Measurements from ENCODE around the gene SLC4A11.

SLC4A11 gene

DNA sequence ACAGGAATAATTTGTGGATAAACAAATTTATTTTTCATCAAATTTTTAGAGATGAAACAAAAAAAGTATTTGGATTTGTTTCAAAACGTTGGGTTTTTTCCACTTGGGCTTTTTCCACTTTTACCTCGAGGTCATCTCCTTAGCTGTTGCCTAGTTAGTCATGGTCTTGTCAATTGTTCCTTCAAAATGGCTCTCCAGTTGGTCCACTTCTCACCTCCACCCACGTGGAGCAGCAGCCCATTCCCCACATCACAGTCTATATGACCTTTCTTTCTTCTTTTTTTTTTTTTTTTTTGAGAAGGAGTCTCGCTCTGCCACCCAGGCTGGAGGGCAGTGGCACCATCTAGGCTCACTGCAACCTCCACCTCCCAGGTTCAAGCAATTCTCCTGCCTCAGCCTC lies 6.7 kb upstream of the SLC4A11 start:
- no peak for DNase-seq

DNA sequence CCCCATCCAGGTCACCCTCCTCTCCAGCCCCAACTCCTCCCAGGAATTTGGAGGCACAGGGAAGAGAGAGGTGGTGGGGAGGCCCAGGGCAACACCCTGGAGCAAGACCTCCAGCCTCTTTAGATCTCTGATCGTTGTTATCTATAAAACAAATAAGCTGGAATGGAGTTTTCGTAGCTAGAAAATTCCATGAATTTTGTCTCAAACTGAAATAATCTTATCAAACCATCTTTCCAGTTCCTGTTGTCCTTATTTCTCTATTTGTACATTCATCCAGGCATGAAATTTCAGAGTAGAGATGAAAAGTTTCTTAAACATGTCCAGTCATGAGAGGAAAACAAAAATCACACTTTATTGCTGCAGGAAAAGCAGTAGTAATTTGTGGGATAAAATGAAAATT lies 6.2 kb upstream of the SLC4A11 start:
- DNase-seq, result no peak

DNA sequence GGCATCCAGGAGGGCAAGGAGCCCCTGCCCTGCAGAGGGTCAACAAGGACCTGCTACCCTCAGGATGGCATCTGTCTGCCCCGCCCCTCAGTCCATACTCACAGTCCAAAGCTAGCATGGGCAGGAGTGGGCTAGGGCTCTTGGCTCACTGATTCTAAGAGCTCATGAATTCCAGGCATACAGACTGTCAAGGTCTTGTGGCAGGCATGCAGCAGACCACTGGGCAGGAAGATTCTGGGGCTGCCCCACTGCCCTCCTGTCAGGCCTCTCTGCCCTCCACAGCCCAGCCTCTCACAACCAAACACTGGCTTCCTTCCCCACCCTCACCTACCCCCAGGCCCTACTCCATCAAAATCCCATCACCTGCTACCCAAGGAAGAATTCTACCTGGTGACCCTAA lies 5.6 kb upstream of the SLC4A11 start:
- no peak for DNase-seq

DNA sequence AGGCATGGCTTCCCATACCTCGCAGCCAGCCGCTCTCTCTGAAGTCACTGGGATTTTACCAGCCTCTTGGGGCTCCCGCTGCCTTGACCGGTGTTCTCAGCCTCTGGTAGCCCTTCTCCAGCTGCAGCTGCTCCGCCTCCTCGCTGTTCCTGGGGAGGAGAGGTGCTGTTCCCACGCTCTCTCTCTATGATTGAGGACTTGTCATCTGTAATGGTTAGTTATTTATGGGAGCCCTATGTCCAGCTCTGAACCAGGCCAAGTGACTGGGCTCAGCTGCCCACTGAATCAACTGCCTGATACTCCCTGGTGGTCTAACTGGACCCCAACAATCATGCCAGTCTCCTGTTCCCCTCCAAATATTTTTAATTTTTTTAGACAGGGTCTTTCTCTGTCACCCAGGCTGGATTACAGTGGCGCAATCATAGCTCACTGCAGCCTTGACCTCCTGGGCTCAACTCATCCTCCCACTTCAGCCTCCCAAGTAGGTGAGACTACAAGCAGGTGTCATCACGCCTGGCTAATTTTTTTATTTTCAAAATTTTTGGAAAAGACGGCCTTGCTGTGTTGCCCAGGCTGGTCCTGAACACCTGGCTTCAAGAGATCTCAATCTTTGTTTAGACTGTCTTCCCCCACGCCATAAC lies 4.8 kb upstream of the SLC4A11 start:
- no peak for DNase-seq

DNA sequence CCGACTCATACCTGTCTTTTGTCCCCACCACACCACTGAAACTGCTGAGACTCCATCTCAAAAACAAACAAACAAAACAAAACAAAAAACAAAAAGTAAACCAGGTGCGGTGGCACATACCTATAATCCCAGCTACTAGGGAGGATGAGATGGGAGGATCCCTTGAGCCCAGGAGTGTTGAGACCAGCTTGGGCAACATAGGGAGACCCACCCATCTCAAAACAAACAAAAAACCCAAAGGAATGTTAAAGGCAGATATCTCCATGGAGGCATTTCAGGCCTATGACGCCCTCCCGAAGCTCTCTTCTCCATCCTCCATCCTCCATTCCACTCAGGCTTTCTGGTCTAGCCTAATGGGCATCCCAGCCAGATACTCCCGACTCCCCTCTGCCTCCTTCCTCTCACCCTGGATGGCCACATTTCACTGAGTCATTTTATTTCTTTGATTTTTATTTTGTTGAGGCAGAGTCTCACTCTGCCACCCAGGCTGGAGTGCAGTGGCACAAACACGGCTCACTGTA lies 3.2 kb upstream of the SLC4A11 start:
- no peak for DNase-seq

DNA sequence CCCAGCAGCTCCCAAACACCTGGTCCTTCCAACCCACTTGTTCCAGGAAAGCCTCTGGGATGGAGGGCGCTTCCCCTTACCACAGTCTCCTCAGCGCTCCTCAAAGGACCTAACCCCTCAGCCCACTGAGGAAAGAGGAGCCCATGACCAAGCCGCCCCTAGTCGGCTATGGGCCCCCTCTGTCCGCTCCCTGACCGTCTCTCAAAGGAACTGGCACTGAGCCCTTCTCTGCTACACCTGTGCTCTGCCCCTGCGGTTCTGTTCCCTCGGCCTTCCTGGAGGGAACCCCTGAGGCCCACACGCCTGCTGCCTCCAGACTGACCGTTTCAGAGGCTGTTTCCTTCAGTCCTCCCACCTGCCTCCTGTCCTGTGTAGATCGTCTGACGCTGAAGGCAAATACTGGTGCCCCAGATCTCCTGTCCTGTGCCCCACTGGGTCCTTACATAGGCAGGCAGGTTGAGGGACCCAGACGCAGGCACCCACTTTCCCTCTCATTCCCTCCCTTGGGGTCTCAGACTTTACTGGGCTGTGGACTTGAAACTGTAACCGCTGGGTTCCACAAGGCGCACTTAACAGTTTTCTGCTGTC lies 1.9 kb upstream of the SLC4A11 start:
- no peak for DNase-seq

DNA sequence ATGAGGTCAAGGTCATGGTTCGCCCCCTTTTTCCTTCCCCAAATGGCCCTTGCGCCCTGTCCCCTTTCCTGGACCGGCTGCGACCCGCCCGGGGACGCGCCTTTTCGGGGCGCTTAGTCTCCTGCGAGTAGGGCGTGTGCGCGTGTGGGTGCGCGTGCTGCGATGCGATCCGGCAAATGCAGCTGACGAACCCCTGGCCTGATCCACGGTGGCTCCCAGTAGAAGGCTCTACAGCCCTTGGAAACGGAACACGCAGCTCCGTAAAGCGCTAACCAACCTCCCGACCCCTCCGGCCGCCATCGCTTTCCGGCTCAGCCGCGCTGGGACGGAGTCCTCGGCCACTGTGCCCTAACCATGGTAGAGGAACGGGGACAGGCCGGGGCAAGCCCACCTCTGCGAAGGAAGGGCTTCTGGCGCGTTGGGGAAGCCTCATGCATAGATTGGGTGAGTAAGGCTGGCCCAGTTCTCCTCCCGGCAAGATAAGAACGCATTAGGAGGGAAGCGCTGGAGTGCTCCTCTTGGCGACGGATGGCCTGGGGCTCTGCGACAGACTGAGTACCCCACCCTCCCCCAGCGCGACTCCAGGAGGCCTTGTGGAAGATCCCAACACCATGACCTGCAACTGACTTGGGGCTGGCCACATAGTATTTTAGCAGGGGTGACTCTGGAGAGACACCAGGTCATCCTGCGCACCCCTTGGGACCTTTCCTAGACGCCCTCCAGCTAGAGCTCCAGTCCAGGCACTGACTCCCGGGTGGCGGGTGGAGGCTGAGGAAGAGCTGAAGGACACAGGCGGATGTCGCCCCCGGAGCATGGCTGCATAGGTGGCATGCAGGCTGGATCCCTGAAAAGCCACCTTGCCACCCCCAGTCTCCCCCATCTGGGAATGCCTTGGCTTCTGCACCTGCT lies 1.1 kb upstream of the SLC4A11 start:
- no peak for DNase-seq

DNA sequence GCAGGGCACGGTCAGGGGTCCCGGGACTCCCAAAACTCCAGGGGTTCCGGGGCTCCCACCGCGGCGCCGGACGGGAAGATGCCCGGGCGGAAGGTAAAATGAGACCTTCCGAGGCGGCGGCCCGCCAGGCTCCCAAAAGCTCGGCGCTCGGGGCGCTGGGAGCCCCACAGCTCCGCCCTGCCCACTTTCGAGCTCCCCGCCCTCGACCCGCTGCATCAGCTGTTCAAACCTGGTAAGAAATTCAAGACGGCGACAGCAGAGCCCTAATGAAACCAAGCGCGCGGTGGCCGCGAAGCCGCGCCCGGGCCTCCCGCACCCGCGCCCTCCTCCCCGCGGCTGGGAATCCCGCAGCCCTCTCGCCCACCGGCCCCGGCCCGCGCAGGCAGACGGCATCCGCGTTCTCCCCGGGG lies 369 bp downstream of the SLC4A11 start:
- no peak for DNase-seq

DNA sequence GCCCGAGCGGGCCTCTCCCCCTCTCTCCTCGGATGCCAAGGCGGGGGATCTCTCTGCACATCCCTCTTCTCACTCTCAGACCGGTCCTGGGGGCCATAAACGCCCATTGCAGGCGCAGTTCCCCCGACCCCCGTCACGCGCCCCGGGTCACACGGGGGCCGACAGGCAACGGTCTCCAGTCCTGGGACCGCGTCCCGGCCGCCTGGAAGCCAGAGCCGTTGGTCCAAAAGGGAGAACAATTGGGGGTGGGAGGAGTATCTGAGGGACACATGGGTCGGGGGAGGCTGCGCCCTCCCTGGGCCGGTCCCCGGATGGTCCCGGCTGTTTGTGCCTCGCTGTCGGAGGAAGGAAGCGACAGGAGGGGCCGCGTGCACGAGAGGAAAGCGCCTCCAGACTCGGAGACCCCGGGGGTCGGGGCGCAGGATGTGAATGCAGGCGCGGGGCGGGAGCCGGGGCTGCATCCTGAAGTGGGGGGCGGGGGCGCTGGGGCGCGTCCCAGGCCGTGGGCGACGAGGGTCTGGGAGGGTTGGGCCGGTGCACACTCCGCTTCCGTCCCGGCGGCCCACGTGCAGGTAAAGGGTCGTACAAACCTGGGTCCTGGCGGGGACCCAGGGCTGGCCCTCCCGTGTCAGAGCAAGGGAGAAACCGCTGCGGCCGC lies 903 bp downstream of the SLC4A11 start:
- no peak for DNase-seq

DNA sequence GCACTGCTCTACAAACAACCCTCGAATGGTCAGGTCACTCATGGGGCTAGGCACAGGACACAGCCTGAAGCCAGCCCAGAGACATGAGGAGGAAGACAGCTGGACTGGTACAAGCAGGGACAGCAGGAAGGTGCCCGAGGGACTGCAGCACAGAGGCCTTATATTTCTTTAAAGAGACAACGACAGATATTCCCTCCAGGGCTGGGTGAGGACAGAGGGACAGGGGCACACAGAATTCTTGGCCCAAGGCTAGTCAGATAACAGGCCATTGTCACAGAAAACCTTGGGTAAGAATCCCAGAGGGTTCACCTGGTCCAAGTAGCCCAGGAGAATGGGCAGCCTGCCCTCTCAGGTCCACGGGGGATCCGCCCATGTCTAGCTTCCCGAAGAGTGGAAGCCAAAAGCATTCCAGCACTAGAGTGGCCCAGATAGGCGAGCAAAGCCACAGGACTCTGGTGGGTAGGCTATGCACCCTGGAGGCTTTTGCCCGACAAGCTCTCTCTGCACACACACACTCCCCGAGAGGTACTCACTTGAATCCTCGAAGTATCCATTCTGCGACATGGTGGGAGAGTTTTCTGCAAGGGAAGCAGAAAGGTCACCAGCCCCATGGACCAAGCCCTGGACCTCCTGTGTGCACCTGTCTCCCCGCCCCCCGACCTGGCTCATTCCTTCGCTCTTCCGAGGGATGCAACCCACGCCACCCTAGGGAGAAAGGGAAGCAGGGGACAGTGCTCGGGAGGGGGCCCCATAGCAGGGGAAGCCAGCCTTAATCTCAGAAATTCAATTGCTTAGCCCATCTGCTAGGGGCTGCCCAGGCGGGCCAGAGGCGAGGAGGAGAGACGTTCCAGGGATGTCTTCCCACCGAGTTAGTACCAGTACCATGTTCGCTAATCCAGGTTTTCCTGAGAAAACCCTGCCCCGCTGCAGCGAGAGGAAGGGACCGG lies 1.7 kb downstream of the SLC4A11 start:
- no peak for DNase-seq

DNA sequence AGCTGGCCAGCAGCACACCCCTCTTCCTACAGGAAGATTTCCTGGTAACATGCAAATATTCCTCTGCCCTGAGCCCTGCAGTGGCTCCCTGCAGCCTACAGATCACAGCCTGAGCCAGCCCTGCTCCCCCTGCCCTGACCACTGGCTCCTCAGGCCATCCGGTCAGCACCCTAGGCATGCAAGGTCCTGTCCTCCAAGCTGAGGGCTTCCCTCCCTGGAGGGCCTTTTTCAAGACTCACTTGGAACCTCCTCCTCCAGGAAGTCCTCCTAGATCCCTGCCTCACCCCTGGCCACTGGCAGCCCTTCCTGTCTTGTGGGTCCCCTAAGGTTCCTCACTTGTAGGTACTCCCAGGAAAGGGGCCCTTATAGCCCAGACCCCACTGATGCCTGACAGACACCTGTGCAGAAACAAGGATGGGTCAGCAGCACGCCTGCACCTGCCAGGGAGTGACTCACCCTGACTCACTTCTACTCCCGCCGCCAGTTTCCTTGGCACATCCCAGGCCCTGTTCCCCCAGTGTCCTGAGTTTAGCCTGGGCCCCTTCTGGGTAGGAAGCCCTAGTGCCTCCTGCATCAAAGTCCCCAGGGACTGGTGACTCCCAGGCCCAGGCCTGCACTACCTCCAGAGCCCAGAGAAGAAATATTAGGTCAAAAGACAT lies 3.2 kb downstream of the SLC4A11 start:
- no peak for DNase-seq

DNA sequence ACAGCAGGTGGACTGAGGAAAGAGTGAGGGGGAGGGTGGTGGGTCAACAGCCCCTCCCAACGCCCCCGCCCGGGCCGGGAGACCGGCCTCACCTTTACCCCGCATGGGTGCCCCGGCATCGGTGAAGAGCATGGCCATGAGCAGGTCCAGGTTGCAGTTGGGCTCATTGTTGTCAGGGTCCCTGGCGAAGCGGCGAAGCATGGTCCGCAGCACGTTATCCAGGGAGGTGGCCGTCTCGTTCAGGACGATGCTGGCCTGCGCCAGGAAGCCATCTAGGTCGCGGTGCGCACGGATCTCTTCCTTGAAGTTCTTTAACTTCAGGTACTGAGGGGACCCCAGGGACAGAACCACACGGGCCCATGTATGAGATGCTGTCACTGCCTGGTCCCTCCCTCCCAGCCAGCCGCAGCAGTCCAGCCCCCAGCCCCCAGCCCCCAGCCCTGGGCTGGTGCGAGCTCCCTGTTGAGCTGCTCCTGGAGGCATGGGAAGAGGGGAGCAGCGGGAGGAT lies 4.9 kb downstream of the SLC4A11 start:
- no peak for DNase-seq

DNA sequence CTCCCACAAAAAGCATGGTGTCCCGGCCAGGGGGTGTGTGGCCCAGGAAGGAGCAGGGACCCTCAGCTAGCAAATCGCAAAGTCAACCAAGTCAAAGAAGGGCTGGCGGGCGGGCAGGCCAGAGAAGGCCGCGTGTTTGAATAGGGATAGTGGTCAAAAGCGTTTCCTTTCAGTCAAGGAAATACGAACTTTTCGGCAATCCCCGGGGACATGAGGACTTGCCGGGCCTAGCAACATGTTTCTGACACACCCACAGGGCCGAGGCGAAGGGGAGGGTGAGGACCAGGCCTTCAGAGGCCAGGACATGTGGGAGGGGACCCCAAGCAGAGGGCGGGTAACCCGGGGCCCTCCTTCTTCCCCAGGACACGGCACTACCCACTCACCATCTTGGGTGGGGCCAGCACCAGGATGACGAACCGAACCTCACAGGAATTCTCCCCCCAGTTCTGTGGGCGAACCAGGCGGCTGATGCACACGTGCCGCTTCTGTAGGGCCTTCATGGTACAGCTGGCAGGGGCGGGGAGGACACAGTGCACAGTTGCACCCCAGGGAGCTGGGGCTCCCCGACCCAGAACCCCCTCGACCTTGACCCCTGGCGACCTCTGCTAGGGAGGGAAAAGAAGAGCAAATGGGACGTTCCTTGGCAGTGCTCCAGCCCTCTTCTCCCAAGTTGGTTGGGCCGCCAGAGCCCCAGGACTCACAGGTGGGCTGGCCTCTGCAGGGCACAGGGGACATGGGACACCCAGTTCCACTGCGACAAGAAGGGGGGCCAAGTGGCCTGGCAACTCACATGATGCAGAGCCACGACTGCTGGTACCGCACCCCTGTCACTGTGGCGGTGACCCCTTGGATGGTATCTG lies 5.6 kb downstream of the SLC4A11 start:
- DNase-seq, result no peak

DNA sequence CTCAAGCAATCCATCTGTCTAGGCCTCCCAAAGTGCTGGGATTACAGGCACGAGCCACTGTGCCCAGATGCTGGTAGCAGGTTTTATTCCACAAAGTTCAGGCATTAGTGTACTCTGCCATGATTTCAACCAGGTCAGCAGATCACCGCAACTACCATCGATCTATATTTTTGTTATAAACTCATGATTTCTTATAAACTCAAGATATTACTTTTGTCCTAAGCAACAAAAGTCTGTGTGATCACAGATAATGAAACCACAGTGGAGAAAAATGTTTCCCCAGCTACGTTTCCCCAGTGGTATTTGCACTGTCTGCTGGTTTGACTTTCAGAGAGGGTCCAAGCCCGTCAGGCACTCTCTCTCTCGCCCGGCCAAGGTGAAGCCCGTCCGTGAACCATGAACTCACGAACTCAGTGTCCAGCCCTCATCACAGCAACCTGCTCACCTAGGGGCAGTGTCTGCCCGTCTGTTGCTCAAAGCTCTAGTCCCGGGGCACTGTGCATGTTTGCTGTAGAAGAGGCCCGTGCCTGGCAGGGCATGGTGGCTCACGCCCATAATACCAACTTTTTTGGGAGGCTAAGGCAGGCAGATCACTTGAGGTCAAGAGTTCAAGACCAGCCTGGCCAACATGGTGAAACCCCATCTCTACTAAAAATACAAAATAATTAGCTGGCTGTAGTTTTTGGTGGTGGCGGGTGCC lies 7.0 kb downstream of the SLC4A11 start:
- no peak for DNase-seq

DNA sequence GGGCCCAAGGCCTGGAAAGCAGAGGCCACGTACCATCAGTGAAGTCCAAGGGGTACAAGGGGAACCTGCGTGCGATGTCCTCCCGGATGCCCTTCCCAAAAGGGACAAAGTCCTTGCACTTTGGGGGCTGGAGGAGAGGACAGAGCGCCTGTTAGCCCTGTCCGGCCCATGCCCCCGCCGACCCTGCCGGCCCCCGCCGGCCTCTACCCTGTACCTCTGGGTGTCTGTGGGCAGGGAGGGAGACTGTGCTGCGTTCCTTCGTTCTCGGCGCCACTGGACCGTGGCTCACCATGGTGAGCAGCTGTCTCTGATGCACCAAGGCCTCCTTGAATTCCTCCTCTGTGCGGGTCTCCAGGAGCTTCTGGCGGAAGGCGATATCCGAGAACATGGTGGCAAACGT lies 7.9 kb downstream of the SLC4A11 start:
- no peak for DNase-seq

DNA sequence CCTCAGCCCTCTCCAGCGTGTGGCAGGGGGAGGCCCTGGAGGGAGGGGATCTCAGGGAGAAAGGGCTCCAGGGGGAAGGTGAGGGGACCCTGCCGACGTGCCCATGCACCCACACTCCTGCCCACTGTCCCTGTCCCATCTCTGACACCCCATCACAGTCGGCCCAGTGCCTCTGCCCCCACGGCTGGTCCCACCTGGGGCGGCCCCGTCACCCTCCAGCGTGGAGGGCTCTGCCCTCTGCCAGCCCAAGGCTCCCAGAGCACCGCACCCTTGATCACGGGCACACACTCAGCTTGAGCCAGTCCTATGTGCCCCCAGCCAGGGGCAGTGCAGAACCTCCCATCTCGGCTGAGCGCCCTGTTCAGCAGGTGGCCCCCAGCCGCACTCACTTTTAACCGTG lies 9.2 kb downstream of the SLC4A11 start:
- no peak for DNase-seq

DNA sequence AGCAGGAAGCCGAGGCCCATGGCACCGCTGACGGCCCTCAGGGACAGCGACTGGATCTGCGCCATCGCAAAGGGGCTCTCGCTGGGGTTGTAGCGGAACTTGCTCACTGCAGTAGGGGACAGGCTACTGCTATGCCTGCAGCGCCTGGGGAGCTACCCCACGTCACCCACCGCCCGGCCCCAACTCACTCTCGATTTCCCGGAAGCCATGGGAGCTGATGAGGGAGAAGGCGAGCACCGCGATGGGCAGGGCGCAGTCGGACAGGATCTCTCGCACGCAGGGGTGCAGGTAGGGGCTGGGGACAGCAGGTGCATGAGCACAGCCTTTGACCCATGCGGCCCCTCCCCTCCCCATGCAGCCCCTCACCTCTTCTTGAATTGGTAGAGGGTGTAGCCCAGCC lies 9.8 kb downstream of the SLC4A11 start:
- DNase-seq, result no peak

DNA sequence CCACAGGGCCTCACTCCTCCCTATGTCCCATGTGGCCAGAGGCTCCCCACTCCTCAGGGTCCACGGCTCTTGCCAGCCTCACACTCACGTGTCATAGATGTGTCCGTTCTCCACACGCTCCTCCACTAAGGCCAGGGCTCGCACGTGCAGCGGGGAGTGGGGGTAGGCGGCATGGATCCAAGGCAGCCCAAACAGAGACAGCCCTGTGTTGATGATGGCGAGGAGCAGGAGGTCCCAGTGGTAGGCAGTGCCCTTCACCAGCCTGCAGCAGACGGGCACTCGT lies 10.3 kb downstream of the SLC4A11 start:
- no peak for DNase-seq

DNA sequence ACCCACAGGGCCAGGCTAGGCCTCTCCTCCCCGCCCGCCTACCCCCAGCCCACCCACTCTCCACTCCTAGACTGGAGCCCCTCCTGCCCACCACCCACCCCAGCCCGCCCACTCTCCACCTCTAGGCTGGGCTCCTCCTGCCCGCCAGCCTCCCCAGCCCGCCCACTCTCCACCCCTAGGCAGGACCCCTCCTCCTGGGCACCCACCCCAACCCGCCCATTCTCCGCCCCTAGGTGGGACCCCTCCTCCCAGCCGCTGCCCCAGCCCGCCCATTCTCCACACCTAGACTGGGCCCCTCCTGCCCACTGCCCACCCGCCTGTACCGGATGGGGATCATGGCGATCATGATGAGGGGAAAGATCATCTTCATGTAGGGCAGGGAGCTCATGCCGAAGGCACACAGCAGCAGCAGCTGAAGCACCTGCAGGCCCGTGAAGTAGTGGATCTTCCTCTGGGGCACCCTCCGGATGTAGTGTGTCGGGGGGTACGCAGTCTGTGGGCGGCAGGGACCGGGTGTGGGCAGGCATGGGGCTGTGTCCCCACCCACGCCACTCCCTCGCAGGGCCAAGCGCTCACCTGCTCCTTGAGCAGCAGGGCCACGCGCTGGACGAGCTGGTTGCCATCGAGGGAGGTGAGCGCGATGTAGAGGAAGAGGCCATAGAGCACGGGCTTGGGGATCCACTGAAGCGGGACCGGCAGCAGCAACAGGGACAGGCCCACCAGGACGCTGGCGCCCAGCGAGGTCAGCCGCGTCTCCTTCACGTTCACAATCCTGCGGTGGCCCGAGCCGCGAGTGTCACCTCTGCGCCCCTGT lies 10.8 kb downstream of the SLC4A11 start:
- no peak for DNase-seq

All from KG1 (cell line).